Dermis microvascular lymphatic vessel endothelial cell (primary cell): Measurements from ENCODE around the gene KCNJ10. TPM values are rescaled to one million over a fixed set of nuclear protein-coding genes. Genes with fewer than 3 reads are reported as not detected.

Experiments used
- DNase-seq, 2 donors: peaks; one replicate each; pipeline versions ENCODE4 v3.0.0 to v3.0.0-alpha.2; 2010; ENCODE audit warnings: low read depth in 2 of 2
- total RNA-seq: library from RNA; depleted of rRNA; stranded (reverse); fragments of >200 nt; gene quantifications from 2 replicates; pipeline ENCODE4 v1.2.1, GENCODE V29; 2014

The KCNJ10 gene
- total RNA-seq, 1 donor from 2014 or later = not detected

DNA sequence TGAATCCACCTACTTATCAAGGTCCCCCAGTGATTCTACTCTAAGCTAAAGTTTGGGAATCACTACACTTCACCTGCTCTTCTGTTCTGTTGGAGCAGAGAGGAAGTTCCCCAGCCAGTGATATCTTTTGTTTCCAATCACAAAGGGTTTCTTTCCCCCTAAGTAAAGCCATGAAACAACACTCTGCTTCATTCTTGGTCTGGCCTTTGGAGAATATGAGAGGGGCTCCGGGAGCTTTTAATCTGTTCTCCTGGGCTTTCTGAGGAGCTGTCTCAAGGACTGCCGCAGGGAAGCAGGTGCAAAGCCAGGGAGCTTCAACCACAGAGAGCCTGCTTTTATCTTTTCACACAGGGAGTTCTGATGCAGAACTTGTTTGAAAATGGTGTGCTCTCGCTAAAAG is 105.8 kb downstream of the KCNJ10 start:
- no peak for DNase-seq

GRCh38 chr1:159962176-159962575 is 107.8 kb downstream of the KCNJ10 start:
- no peak for DNase-seq

DNA sequence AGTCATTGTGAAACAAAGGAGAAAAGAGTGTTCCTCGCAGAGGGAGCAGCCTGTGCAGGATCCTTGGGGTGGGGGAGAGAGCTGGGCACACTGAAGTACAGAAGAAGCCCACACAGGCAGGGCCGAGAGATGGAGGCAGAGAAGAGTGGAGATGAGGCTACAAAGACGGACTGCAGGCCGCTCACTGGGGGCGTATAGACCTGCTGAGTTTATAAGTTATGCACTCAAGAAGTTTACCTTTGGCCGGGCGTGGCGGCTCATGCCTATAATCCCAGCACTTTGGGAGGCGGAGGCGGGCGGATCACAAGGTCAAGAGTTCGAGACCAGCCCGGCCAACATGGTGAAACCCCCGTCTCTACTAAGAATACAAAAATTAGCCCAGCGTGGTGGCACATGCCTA is 108.3 kb downstream of the KCNJ10 start:
- DNase-seq = no peak

GRCh38 chr1:159960721-159961381 is 109.1 kb downstream of the KCNJ10 start:
- DNase-seq = no peak

- no peak for DNase-seq
These were observed 110.5 kb downstream of the KCNJ10 start for GRCh38 chr1:159959451-159959850.

DNA sequence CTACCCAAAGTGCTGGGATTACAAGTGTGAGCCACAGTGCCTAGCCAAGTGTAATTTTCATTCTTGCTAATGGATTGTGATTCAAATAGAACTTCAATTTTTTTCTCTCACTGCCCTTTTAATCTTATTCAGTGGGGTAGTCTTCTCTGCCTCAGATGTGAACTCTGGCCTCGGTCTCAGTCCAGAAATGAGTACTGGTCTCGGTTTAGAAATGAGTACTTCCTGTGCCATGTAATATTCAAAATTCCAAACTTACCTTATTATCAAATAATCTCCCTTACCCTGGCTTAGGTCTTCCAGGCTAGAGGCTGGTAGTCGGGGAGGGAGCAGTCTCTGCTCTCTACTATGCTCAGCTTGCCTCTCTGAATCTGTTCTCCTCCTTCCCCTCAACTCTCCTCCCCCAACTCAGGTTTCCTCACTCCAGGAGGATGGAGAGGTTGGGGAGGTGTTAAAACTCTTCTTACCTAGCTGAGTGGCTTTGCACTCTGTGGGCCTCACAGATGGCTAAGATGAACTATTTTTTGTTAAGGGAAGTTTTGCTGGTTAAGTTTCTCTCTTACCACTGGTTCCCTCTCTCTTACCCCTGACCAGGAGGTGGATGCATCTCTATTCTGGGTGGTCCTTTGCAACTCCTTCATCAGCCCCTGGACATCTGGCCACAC is 111.1 kb downstream of the KCNJ10 start:
- no peak for DNase-seq

DNA sequence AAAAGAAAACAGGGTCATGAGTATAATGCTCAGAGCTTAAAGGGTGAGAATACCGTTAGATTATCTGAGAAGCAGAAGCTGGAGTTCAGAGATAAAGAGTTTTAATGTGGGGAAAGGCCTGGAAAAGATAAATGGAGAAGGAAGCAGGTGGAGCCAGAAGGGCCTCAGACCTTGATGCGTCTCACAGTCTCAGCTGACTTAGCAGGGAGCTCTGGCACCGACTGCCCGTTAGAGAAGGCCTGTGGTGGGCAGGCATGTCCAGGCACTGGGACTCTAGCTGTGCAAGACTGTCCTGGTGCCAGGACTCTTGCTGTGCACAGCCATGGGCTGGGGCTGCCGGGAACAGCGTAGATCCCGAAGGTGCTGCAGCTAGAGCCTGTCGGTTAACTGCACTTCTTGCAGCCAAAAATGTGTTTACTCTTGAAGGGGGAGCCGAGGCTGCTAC is 112.1 kb downstream of the KCNJ10 start:
- DNase-seq = no peak

DNA sequence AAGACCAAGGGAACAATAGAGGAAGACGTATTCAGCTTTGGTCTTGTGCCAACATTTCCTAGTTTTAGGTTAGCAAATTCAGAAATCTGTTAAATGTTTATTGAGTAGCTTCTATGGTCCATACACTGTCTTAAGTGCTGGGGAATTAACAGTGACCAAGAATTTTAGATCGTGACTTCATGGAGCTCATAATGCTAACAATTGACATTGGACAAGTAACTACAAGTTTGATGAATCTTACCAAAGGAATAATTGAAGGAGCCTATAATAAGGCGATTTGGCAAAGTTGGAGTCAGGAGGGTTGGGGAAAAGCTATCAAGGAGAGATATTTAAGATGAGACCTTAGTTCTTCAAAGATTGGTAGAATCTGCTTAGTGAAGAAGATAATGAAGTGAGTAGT is 114.5 kb downstream of the KCNJ10 start:
- DNase-seq = no peak

DNA sequence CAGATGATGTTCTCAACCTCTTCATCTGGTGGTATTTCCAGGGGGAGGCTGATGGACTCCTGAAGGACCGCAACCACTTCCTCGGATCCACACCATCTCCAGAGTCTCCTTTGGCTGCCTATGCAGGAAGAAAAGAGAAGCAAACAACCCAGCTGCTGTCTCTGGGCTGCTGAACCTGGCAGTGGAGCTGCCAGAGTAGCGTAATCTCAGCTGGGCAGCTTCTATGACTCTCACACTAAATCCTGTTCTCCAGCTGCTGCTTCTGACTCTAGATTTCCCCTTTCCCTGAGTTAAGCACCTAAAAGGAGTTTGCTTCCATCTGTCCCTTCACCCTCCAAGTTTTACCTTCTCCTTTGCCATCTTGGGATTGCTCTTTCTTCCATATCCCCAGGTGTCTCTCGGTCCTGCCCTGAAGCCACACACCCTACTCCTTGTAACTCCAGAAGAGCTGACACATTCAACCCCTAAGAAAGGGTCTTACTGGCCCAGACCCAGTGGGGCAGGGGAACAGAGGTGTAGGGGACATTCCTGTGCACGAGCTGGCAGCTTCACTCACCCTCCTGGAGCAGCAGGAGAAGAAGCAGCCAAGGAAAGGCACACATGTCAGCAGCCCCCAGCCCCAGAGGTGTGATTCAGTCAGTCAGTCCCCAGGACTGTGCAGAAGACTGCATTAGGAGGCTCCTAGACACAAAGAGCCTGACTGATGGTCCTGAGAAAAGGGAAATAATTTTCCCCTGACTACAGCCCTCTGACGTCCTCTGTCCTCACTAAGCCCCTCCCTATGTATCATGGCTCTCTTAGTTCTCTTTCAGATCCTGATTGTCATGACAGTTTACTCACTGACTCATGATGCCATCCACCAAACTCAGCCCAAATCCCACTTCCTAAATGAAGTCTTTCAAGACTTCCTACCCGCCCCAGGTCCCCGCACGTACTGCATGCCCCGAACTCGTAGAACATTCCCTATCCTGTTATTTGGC is 116.1 kb downstream of the KCNJ10 start, which contains the start of gene SLAMF9:
Gene SLAMF9 (minus strand): TSS at position 702 of the 980 bp plus-strand sequence. CDS start 100 bp downstream, at position 602.
- no peak for DNase-seq

DNA sequence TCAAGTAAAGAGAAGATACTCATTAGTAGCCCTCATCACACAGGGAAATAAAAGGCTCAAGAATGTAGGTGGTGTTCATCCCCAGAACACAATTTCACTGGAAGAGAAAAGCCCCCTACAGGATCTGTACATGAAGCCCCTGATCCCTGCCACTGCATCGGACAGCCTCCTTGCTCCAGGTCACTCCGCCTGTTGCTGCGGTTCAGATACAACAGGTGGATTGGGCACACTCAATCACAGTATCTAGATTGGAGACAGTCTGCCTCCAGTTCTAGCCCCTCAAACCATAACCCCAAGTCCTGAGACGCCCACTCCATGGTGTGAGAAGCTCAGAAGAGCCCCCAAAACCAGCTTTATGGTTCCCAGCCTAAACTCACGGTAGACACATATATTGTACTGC is 117.0 kb downstream of the KCNJ10 start:
- DNase-seq = no peak

DNA sequence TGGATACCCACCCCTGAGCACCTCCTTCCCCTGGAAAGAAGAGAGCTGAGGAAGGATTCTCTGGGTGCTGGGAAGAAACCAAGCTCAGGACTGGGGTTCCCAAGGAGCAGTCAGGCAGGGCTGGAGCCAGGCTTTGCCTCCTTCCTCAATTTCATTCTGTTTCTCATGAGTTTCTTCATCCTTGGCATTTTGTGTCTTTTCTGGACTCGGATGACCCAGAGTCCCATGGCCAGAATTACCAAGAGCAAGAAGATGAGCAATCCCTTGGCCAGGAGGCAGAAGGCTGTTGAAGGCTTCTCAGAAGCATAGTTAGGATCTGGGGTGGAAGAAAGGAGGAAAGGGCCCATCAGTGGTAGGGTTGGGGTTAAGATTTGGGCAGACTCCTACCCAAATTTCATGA is 118.4 kb downstream of the KCNJ10 start:
- DNase-seq = no peak

- DNase-seq = no peak
These were observed 118.9 kb downstream of the KCNJ10 start for GRCh38 chr1:159951016-159951415.

DNA sequence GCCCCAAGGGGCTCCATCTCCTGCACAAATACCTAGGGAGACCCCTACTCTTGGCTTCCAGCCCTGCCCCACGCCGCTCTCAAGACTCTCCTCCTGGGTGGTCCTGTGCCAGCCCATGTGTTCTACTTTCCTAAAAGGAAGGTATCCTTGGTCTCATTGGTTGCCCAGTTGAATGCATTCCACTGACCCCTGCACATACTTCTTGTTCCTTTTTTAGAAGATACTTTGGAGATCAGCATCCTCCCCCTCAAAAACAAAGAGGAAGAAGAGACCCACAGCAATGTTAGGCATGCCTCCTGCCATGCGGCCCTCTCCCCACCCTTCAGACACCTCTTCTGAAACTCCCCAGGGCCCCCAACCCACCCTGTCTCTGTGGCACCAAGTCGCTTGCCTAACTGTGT is 120.0 kb downstream of the KCNJ10 start:
- no peak for DNase-seq

DNA sequence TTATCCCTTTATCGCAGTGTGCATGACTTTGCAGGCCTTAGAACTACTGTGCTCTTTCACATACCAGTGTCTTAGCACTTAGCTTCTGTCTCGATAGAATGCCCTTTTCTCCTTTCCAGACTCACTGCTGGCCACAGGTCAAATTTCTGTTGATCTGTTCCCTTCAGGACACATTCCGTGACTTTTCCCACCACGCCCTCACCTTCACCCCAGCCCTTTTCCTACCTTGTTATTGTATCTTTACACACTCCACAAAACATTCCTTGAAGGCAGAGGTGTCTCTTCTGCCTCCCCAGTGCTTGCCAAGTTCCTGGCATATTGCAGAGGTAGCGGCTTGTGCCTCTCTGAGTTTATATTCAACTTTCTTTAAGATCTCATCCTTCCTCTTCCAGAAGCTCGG is 120.8 kb downstream of the KCNJ10 start:
- DNase-seq = no peak

Other genes starting within 250 kb of the KCNJ10 start
- gene SLAMF8, start 243.3 kb downstream of the KCNJ10 start, total RNA-seq = not detected in 2 replicates
- gene VSIG8, start 207.5 kb downstream of the KCNJ10 start, total RNA-seq = not detected in 2 replicates
- 0.13 and 0.51 TPM in 2 replicates for gene CFAP45, start 170.0 kb downstream of the KCNJ10 start, total RNA-seq
- gene TAGLN2, start 144.7 kb downstream of the KCNJ10 start, total RNA-seq = 136 and 182 TPM in 2 replicates
- gene IGSF9, start 124.5 kb downstream of the KCNJ10 start, total RNA-seq = not detected in 2 replicates
- gene SLAMF9, start 115.9 kb downstream of the KCNJ10 start, total RNA-seq = not detected in 2 replicates
- gene PIGM, start 38.2 kb downstream of the KCNJ10 start, total RNA-seq = 2.3 and 3.5 TPM in 2 replicates
- gene KCNJ9, start 11.4 kb upstream of the KCNJ10 start, total RNA-seq = not detected in 2 replicates
- gene IGSF8, start 28.5 kb upstream of the KCNJ10 start, total RNA-seq = 5.6 and 9.2 TPM in 2 replicates
- not detected in 2 replicates for gene ATP1A2, start 45.6 kb upstream of the KCNJ10 start, total RNA-seq
- not detected in 2 replicates for gene ATP1A4, start 81.4 kb upstream of the KCNJ10 start, total RNA-seq
- not detected in 2 replicates for gene CASQ1, start 120.4 kb upstream of the KCNJ10 start, total RNA-seq
- gene PEA15, start 135.2 kb upstream of the KCNJ10 start, total RNA-seq = 38.9 and 83.1 TPM in 2 replicates
- gene DCAF8, start 192.4 kb upstream of the KCNJ10 start, total RNA-seq = 62.1 and 73.6 TPM in 2 replicates
- 24.9 and 29.3 TPM in 2 replicates for gene PEX19, start 215.0 kb upstream of the KCNJ10 start, total RNA-seq